ENCODE results near the gene JPH3.

- TF ChIP-seq GATA3 (IDR thresholded peaks at IDR 0.05; ENCODE audit: low read depth, low read length) (no peak), GATA2 (IDR thresholded peaks at IDR 0.05; ENCODE audit: low read depth, low read length) (no peak)
These were observed 138.7 kb downstream of the JPH3 start for GRCh38 chr16:87740909-87741424.

Measured in SH-SY5Y (cell line).